GM12878 (cell line): ENCODE results near the gene FAF1.

Source experiments
- CREM ChIP-seq: IDR thresholded peaks from 2 replicates; pipeline ENCODE4 v1.6.1; 2014; ENCODE audit warnings: antibody characterized with exemption, low read depth
- CTCF ChIP-seq, 3 experiments: IDR thresholded peaks in 2 of 3; conservative IDR thresholded peaks in 1 of 3; 2 replicates each; pipeline ENCODE4 v1.5.1; 2011; ENCODE audit warnings: low read depth in 3 of 3, low read length in 3 of 3, mild to moderate bottlenecking in 3 of 3, control low read depth in 2 of 3, moderate library complexity in 2 of 3, inconsistent platforms in 1 of 3, mixed read lengths in 1 of 3; ENCODE audit not compliant: control insufficient read depth in 2 of 3, insufficient read depth in 1 of 3; ENCODE audit errors: extremely low read depth in 1 of 3
- ESRRA ChIP-seq: IDR thresholded peaks from 2 replicates; pipeline ENCODE4 v1.6.1; 2012; ENCODE audit warnings: mild to moderate bottlenecking, low read length, improper control_type of control experiment
- ZNF217 ChIP-seq: fragments of 450-650 bp; IDR thresholded peaks from 2 replicates; pipeline ENCODE4 v1.6.1; 2017; ENCODE audit warnings: antibody characterized with exemption, mild to moderate bottlenecking

- TF ChIP-seq CTCF (IDR thresholded peaks at IDR 0.05 in 2 of 3, conservative IDR thresholded peaks at IDR 0.05 in 1 of 3; ENCODE audit: control insufficient read depth in 2 of 3, extremely low read depth in 1 of 3, insufficient read depth in 1 of 3, low read depth in 3 of 3, low read length in 3 of 3) (no peak), ESRRA (no peak), CREM (no peak), ZNF217 (no peak)
Observed at GRCh38 chr1:50593515-50593914, 366.6 kb downstream of the FAF1 start.
